ENCODE data around the gene ZNF414.
A peak's percentile ranks its signal among the peaks of the same experiment; 100 is the strongest.

ZNF414 gene

DNA sequence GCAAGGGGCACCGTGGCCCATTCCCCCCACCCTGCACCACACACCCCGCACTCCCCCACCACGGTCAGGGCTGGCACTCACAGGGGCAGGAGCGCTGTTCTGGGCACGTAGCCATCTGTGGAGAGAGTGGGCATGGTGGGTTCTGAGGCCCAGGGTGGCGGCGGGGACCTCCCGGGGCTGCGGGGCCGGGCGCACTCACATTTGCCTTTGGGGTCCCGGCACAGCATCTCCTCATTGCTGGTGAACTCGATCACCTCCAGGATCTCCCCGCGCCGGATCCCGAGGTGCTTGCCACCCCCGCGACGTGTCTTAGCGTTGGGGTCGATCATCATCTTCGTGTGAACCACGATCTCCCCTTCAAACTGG is 23.6 kb downstream of the ZNF414 start:
- no peak for DNase-seq (ENCODE audit: low read depth)

DNA sequence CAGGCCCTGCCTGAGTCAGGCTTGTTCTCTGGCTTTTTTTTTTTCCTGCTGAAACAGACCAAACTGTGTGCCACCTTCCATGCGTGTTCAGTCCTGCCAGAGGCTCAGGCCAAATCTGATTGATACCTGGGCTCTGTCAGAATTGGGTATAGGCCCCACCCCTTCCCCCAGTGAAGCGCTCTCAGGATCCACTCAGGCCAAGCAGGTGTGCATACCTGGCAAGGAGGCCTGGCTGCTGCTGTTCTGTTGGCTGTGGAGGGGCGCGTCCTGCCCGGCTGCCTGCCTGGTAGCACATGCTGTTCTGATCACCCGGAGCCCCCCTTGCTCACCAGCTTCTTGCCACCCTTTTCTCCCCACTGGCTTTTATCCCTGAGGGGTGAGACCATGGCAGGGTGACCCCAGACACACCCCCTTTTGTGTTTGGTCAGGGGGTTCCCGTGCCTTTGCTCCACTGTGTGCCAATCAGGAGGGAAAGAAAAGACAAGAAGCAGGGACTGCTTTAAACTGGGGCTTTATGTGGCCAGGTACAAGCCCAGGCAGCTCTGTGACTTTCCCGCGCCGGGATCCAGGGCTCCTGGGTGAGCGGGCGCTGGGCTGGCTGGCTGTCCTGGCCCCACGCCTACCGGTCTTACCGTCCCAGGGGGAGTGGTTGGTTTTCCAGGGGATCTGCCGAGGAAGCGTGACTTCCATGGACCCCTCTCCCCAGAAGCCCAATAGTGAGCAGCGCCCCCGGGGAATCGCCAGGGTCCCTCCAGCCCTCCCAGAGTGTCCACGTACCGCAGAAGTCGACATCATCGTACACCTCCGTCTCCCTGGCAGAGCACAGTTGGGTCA is 24.2 kb downstream of the ZNF414 start:
- DNase-seq (ENCODE audit: low read depth), result no peak

GRCh38 chr19:8488365-8488764 is 25.6 kb downstream of the ZNF414 start:
- DNase-seq (ENCODE audit: low read depth), result no peak

GRCh38 chr19:8487137-8487851 is 26.7 kb downstream of the ZNF414 start:
- DNase-seq (ENCODE audit: low read depth), result no peak

GRCh38 chr19:8486661-8487136 is 27.3 kb downstream of the ZNF414 start:
- no peak for DNase-seq (ENCODE audit: low read depth)

- no peak for DNase-seq (ENCODE audit: low read depth)
Observed at GRCh38 chr19:8485561-8486371, 28.2 kb downstream of the ZNF414 start.

- DNase-seq (ENCODE audit: low read depth), result no peak
Observed at GRCh38 chr19:8484331-8484894, 29.6 kb downstream of the ZNF414 start.

DNA sequence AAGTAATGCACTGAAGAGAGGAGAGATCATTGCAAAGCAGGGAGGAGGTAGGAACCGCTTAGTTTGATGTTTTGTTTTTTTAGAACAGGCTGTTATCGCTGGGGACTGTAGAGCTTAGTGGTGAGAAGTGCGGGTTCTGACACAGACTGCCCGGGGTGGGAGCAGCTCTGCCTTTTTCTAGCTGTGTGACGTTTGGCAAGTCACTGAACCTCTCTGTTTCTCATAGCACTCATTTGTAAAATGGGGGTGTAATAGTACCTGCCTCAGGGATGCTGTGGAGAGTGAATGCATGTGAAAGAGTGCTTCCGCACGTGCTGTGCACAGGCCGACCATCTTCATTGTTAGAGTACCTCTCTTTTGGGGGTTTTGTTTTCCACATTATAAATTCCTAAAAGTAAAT is 30.8 kb downstream of the ZNF414 start:
- DNase-seq (ENCODE audit: low read depth), result no peak

GRCh38 chr19:8482696-8483095 is 31.3 kb downstream of the ZNF414 start:
- DNase-seq (ENCODE audit: low read depth), result no peak

DNA sequence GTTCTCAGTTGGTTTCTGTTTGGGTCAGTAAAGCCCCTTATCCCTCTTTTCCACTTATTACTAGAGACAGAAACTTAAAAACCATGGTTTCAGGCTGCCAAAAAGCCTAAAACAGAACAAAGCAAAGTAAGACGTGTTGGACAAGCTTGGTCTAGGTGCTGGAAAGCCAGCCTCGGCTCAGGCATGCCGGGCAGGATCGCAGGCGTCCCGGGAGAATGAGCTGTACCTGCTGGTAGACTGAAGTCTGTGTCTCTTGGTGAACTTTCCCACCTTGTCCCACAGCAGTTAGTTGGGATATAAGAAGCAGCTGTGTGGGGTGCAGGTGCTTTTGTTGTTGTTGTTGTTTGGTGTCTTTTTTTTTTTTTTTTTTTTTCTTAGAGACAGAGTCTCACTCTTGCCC is 32.4 kb downstream of the ZNF414 start:
- DNase-seq (ENCODE audit: low read depth), result no peak

- DNase-seq (ENCODE audit: low read depth), result no peak
Observed at GRCh38 chr19:8481201-8481600, 32.8 kb downstream of the ZNF414 start.

DNA sequence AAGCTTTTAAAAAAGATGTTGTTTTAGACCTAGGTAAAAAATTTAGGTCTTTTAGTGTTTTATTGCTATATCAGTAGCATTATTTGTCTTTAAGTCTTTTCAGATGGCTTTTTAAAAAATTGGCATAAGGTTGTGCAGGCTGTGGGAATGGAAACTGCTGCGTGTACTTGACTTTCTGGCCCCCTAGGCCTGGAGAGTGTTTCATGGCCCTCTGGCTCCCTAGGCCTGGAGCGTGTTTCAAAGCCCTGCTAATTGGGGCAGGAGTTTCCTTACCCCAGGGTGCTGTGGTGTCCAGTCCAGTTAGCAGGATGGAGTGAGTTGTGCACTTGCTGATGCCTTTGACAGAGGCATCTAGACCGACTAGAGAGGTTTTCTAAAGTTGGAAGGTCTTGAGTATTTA is 35.4 kb downstream of the ZNF414 start:
- DNase-seq (ENCODE audit: low read depth), result no peak

DNA sequence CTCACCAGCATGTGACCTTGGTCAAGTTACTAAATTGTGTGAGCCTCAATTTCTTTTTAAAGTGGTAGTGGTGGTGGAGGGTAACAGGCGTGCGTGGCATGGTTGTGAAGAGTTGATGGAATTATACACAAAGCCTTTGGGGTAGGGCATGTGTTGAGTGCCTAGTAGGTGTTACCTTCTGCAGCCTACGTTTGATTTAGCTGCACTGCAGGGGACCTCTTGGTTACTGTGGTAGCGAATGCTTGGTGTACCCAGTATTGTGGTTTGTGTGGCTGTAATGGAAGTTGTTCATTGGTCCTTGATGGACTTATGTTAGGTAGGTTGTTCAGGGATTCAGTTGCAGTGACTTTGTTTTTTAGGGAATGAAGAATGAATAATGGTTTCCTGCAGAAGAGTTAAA is 36.1 kb downstream of the ZNF414 start:
- no peak for DNase-seq (ENCODE audit: low read depth)

DNA sequence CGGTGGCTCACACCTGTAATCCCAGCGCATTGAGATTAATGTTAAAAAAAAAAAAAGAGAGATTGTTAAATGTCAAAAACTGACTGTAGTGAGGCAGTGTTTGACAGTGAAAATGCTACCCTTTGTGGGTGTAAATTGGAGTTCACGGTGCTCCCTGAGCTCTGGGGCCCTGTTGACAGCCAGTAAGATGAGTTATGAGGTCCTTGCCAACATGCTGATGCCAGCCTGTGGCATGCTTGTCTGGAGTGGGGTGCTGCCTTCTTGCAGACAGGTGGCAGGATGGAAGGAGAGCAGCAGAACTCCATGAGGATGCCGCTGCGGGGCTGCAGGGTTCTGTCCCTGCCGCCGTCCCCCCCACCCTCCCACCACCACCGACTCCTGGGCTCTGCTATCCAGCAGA is 37.4 kb downstream of the ZNF414 start:
- no peak for DNase-seq (ENCODE audit: low read depth)

- DNase-seq (ENCODE audit: low read depth), result no peak
Observed at GRCh38 chr19:8475005-8475404, 39.0 kb downstream of the ZNF414 start.

DNA sequence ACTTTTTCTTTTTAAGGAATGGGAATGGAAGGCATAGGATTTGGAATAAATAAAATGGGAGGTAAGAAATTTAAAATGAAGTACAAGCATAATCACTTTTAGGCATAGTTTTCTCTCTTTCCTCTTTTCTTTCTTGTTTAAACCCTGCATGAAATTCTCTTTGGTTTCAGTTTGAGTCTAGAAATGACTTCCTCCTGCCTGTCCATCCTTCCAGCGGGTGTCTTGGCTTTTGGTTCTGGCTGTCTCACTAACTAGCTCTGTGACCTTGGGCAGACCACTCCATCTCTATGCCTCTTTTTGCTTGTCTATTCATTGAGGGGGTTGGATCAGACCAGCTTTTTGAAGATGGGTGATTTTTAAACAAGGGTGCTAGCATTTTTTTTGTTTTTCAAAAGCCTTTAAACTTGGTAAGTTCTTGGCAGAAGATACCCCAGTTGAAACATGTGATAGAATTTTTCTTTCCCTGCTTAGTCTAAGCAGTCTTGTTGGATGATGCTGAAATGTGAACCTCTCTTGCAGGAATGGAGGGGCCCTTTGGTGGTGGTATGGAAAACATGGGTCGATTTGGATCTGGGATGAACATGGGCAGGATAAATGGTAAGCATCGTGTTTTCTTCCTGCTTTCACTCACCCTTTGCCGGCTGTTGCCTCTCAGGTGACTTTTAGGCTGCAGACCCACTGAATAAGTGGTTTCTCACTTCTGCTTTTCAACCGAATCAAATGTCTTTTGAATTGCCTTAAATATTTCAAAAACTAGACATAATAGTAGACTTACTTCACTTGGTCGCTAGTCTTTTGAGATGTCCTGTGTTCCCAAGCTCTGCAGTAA is 40.1 kb downstream of the ZNF414 start:
- no peak for DNase-seq (ENCODE audit: low read depth)

DNA sequence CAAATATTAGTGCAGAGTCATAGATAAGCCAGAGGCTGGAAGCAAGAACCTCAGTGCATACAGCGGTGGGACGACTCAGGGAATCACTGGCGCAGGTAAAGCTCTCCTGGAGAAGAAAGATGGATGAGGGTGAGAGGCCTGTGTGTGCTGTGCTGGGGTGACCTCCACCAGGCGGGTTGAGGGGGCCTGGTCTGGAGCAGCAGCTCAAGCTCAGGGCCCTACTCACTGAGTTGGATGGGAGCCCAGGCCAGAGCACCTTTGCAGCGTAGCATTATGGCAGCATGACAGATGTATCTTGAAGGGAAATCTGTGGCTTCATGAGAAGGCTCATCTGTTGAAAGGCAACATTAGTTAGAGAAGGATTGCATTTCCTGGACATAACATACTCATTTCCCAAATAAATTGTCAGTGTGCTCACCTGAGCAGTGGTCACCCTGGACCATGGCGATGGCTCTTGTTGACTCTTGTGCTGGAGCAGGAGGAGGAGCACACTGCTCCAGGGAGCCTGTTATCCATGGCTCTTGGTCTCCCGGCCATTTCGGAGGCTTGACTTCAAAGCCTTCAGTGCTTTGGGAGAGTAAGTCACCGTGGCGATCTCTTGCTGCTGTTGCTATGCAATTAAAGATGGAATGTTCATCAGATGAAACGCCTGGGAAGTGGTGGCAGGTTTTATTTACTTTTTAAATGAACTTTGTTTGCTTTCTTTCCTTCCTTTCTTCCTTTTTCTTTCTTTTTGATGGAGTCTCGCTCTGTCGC is 44.2 kb downstream of the ZNF414 start:
- DNase-seq (ENCODE audit: low read depth), result no peak

DNA sequence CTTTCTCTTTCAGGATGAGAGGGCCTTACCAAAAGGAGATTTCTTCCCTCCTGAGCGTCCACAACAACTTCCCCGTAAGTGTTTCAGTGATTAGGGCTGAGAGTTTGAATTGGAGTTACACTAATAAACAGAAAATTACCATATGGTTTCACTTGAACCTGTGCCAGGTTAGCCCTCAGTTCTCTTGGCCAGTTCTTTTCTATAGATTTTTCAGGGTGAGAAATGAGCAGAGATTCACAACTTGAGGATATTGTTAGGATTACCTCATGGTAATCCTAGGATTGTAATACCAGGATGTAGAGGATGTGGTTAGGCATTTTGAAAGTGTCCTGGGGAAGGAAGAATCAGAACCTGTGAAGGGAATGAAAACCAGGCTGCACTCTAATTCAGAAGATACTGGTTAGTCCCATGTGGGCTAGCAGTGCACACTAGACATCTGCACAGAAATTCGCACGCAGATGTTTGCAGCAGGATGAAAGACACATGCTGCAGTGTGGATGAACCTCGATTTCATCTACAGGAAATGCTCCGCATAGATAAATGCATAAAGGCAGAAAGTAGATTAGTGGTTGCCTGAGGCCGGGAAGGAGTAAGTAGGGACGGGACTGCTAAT is 45.1 kb downstream of the ZNF414 start:
- peak; percentile 38 for DNase-seq (ENCODE audit: low read depth)

DNA sequence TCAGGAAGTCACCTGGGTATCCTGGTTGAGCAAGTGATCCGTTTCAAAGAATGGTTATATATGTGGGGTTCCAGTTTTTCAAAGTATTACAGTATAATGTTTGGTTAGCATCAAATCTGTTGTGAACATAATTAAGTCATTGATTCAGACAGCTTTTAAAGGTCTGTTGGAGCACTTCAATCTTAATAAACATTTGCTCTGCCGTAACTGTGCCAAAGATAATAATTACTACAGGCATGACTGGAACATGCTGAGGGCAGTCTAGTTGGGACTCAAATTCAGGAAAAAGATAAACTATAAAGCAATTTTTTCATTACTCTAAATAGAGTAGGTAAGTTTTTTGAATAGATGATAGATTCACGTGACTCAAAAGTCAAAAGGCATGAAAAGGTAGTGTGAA is 45.8 kb downstream of the ZNF414 start:
- no peak for DNase-seq (ENCODE audit: low read depth)

DNA sequence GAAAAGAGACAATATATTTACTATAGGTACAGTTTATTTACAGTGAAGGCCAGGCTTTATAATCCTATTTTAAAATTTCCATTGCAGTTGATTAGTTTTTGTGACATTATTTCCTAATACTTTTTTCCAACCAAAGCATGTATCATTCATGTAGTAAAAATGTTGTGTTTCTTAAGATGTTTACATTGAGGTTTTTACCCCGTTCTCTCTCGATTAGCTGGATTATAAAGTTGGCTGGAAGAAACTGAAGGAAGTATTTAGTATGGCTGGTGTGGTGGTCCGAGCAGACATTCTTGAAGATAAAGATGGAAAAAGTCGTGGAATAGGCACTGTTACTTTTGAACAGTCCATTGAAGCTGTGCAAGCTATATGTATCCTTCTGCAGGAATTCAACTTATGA is 47.9 kb downstream of the ZNF414 start:
- no peak for DNase-seq (ENCODE audit: low read depth)
